Dendritic cell treated with granulocyte-macrophage colony-stimulating factor and Interleukin-4, amounts not matched to agents 40 ng/mL and 50 ng/mL, for 4 days (primary cell): ENCODE data around the gene LGR4.

ENCODE experiments used
- H3K27ac Mint-ChIP-seq: one replicate; pipeline ENCODE4 v1.8.0; 2022; ENCODE audit warnings: mild to moderate bottlenecking, mixed read lengths
- H3K27me3 Mint-ChIP-seq: one replicate; pipeline ENCODE4 v1.8.0; 2022; ENCODE audit warnings: mild to moderate bottlenecking, mixed read lengths
- H3K36me3 Mint-ChIP-seq: one replicate; pipeline ENCODE4 v1.8.0; 2022; ENCODE audit warnings: low read depth, mixed read lengths
- H3K4me1 Mint-ChIP-seq: one replicate; pipeline ENCODE4 v1.8.0; 2022; ENCODE audit warnings: low read depth, mixed read lengths
- H3K4me3 Mint-ChIP-seq: one replicate; pipeline ENCODE4 v1.8.0; 2022; ENCODE audit warnings: mild to moderate bottlenecking, moderate library complexity, mixed read lengths
- H3K9me3 Mint-ChIP-seq: one replicate; pipeline ENCODE4 v1.8.0; 2022; ENCODE audit warnings: mixed read lengths
- intact Hi-C: fragments of 100-400 bp; cut with micrococcal nuclease; formaldehyde crosslinking; loops from one replicate; pipeline ENCODE4 v1.15.0; 2022

LGR4 gene

DNA sequence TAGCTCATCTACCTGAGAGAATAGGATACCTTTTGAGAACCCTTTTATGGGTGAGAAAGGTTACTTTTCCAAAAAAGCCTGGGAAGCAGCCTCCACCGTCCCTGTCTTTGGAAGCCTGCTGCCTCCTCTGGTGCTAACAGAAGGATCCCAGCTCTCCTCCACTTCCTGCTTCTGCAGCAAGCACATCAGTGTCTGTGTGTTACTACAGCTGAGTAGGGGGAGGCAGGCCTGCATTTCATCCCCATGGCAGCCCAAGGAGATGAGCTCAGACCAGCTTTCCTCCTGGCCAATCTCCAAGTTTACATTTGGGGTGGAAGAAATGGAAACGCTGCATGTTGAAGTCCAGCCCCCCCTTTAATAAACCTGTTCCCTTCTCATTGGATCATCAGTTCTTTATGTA, 102.2 kb downstream of the LGR4 start:
- Mint-ChIP-seq H3K4me1 (no peaks in the 10 kb centered on the region), H3K36me3 (no peaks in the 10 kb centered on the region)
- intact Hi-C loops, result no loop called here

DNA sequence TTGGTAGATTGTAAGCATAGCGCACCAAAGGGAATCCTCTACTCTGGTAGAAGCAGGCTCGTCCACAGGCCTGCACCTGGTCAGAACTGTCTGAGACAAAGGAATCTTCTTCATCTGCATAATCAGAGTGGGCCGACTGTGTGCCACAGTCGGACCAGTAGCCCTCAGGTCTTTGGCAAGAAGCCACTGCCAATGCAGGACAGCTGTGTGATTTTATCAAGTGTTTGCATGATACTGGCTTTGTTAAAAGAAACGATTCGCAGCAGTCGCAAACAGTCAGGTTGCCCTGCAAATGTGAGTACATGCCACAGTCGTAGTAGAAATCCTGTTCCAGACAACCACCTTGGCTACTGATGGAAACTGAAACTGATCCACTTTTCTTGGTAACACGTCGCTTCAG, 104.7 kb downstream of the LGR4 start:
- H3K9me3 Mint-ChIP-seq, result no peaks in the 10 kb centered on the region
- intact Hi-C loops, result loop anchor here (10.0 kb wide), 1 partner anchor 737 kb away; the partner anchor contains the start of genes KIF18A and METTL15
- H3K27ac Mint-ChIP-seq, result no peak overlapping the region

More for the DNA sequence above, 102.2 kb downstream of the LGR4 start:
- Mint-ChIP-seq H3K9me3 (no peaks in the 10 kb centered on the region), H3K27me3 (no peaks in the 10 kb centered on the region), H3K27ac (no peak overlapping the region), H3K4me3 (no peak overlapping the region)

DNA sequence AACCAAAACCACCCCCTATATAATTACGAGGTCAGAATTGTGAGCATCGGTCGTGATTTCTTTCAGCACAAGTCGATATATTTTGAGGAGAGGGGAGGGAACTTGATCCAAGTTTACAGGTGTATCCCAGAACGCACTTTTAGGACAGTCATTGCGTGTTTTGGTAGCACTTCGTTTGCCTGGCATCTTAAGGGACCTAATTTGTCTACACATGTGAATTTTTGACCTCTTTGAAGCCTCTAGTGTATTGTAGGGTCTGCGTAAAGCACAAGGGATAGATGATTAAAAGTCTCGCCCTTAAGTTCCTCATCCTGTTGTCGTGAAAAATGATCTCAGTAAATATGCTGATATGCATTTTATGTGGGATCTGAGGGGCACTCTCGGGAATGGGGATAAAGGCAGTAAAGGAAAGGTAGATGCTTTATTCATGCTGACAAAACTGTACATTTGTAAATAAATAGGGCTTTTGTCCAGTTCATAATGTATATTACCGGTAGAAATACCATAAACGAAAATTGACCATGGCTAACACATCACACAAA, 108.9 kb downstream of the LGR4 start:
- intact Hi-C loops, result loop anchor here (1.0 to 10.0 kb wide), 3 partner anchors 108 to 741 kb away; partner anchors contain the start of genes KIF18A, LIN7C and METTL15

More for the DNA sequence above, 104.7 kb downstream of the LGR4 start:
- Mint-ChIP-seq H3K4me1 (peaks cover 1% of the 10 kb centered on the region), H3K4me3 (no peak overlapping the region), H3K27me3 (no peaks in the 10 kb centered on the region), H3K36me3 (no peaks in the 10 kb centered on the region)

DNA sequence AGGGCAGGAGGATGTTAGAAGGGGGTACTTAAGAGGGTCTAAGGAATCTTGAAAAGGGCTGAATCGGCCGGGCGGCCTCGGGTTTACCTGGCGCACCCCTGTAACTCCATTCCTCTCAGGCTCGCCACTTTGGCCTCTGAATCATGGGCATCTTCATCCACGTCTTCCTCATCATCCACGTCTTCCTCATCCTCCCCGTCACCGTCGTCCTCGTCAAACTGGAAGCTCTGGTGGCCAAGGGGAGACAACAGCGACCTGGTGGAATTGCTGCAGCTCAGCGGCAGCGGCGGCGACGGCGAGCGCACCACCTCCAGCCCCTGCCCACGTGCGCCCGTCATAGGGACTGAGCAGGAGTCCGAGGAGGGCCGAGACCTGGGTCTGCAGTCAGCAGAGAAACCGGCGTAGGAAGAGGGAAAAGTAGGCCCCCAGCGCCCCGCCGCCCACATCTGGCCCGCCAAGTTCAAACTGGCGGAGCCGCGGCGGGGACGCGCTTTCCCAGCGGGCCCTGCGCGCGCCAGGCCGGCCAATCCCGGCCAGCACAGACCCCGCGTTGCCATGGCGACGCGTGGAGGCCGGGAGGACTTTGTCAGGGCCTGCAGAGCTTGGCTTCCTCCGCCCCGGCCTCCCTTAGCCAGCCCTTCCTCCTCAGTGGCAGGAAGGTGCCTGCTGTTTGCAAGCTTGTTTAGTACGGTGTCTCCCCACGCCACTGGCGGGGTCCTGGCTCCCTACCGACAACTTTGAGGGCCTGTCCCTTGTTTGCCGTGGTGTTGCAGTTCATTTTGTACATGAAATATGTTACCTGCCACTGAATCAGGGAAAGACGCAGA, 109.6 kb downstream of the LGR4 start, which contains the start of gene CCDC34:
Gene CCDC34, minus strand, starts transcription at position 467 of the 827 bp plus-strand sequence. Its CDS starts 21 bp downstream, at position 446.
- H3K4me1 Mint-ChIP-seq, result peaks cover 19% of the 10 kb centered on the region
- no peaks in the 10 kb centered on the region for H3K27me3 Mint-ChIP-seq
- H3K9me3 Mint-ChIP-seq, result no peaks in the 10 kb centered on the region
- peak within 1 kb of the TSS; percentile 89 for H3K4me3 Mint-ChIP-seq
- intact Hi-C loops, result loop anchor here (1.0 to 10.0 kb wide), 3 partner anchors 108 to 742 kb away; partner anchors contain the start of genes KIF18A, LIN7C and METTL15
- H3K36me3 Mint-ChIP-seq, result no peaks in the 10 kb centered on the region
- H3K27ac Mint-ChIP-seq, result peak within 1 kb of the TSS; percentile 83

More for the DNA sequence above, 108.9 kb downstream of the LGR4 start:
- no peaks in the 10 kb centered on the region for H3K27me3 Mint-ChIP-seq
- peaks cover 14% of the 10 kb centered on the region for H3K4me1 Mint-ChIP-seq
- H3K4me3 Mint-ChIP-seq, result peak overlapping the region; percentile 89
- H3K36me3 Mint-ChIP-seq, result no peaks in the 10 kb centered on the region
- H3K9me3 Mint-ChIP-seq, result no peaks in the 10 kb centered on the region
- H3K27ac Mint-ChIP-seq, result peak overlapping the region; percentile 83

DNA sequence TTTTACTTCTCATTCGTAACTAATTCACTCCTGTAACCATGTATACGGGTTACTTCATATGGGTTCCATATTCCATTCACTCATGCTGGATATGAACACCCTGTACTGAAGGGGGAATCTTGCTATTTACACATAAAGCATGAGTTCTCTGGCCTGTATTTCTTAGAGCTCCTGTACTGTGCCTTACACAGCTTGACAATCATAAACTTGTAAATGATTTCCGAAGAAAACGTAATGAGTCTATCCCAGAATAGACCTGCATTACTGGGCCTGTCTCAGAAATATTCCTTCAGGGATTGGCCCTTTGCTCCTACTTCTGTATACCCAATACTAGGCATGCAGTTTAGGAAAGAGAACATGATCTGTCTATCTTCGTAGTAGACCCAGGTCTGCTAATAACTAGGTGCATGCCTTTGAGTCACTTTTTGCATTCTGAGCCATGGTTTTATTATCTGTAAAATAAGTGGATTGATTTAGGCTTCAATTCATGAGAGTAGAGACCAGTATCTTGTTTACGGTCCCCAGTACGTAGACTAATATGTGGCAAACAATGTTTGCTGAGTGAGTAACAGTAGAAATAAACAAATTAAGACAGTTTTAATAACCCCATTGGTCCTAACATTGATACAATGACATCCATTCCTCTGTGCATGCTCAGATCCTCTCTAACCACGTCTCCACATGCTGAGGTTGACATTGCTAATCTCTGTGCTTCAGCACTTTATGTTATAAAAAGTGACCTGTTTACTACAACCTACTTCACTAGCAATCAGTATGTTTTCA, 110.8 kb downstream of the LGR4 start:
- Mint-ChIP-seq H3K4me3 (no peak overlapping the region), H3K27me3 (no peaks in the 10 kb centered on the region), H3K4me1 (peaks cover 19% of the 10 kb centered on the region), H3K36me3 (no peaks in the 10 kb centered on the region), H3K9me3 (no peaks in the 10 kb centered on the region), H3K27ac (no peak overlapping the region)
- intact Hi-C loops, result loop anchor here (2.0 to 10.0 kb wide), 2 partner anchors 145 to 743 kb away; partner anchors contain the start of genes KIF18A, LIN7C and METTL15

DNA sequence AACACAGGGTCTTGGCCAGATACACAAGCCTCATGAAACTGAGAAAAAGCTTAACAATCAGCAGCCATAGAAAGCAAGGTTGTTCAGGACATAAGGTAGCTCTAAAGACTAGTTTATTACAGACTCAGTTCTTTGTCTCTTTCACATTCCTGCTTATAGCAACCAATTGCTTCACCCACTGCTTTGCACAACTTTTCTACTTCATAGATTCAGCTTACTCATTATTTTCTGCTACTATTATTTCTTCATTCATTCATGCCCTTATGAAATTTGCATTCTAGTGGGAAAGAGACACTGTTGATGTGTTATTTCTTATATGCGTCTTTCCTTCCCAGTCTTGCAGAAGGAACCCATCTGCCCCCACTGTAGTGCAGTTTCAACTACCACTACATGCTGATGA, 114.3 kb downstream of the LGR4 start:
- intact Hi-C loops, result no loop called here
- H3K27me3 Mint-ChIP-seq, result no peaks in the 10 kb centered on the region
- no peak overlapping the region for H3K27ac Mint-ChIP-seq
- H3K36me3 Mint-ChIP-seq, result no peaks in the 10 kb centered on the region
- H3K4me3 Mint-ChIP-seq, result no peak overlapping the region
- H3K4me1 Mint-ChIP-seq, result peaks cover 19% of the 10 kb centered on the region
- no peaks in the 10 kb centered on the region for H3K9me3 Mint-ChIP-seq

DNA sequence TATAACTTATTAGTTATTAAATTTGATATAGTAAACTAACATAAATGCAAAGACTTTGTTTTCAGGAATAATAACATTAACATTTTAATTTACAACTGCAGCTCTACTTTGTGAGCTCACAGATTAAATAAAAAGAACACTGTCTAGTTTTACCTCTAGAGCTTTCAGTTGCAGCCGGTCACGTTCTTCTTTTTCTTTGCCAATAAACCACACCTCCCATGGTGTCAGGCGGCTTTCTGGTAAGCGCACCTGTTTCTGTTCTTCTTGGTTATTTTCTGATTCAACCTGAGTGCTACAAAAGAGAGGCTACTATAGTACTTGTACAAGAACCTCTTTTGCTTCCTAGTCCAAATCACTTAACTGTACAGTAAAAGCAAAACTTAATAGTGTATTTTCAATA, 115.3 kb downstream of the LGR4 start:
- intact Hi-C loops, result no loop called here
- Mint-ChIP-seq H3K27me3 (no peaks in the 10 kb centered on the region), H3K27ac (no peak overlapping the region), H3K36me3 (no peaks in the 10 kb centered on the region), H3K4me1 (peaks cover 11% of the 10 kb centered on the region), H3K9me3 (no peaks in the 10 kb centered on the region), H3K4me3 (no peak overlapping the region)

DNA sequence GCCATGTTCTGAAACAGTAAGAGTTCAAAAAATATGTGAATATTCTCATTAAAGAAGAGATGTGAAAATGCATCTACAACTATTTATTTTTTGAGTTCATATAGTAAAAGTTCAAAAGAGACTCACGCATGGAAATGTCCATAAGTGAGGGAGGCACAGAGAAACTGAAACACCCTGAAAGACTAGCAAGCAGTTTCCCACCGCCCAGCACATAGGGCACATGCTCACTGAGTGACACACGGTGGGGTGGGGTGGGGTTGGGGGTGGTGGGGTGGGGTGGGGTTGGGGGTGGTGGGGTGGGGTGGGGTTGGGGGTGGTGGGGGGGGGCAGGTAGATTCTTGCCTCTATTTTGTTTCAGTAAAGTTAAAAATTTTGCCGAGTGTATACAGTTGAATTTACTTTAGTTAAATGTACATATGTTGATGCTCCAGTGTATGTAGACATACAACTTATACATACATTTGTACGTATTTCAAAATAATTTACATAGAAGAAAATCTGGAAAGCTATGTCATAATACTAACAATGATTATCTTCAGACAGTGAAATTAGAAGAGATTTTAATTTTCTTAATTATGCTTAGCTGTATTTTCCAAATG, 115.9 kb downstream of the LGR4 start:
- H3K27me3 Mint-ChIP-seq, result no peaks in the 10 kb centered on the region
- intact Hi-C loops, result no loop called here
- H3K9me3 Mint-ChIP-seq, result no peaks in the 10 kb centered on the region
- H3K36me3 Mint-ChIP-seq, result no peaks in the 10 kb centered on the region
- H3K27ac Mint-ChIP-seq, result no peak overlapping the region
- H3K4me1 Mint-ChIP-seq, result peaks cover 10% of the 10 kb centered on the region
- H3K4me3 Mint-ChIP-seq, result no peak overlapping the region

DNA sequence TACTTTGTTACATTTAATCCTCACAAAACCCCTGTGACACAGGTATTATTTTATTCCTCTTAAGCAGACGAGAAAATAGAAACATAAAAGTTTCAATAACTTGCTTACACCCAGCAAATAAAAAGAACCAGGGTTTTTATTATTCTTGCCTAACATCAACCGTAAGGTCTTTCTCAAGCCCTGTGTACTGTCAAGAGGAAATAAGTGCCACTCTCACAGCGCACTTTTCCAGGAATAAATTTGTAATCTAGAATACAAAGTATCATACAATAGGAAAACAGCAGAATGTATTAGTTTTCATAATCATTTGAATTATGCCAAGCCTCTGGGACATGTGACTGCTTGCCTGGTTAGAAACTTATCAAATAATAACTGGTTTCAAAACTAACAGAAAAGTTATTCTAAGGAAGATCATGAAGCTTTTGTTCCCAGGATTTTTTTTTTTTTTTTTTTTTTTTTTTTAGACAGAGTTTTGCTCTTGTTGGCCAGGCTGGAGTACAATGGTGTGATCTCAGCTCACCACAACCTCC, 117.0 kb downstream of the LGR4 start:
- no peak overlapping the region for H3K4me3 Mint-ChIP-seq
- peaks cover 10% of the 10 kb centered on the region for H3K4me1 Mint-ChIP-seq
- no peaks in the 10 kb centered on the region for H3K36me3 Mint-ChIP-seq
- intact Hi-C loops, result no loop called here
- H3K27me3 Mint-ChIP-seq, result no peaks in the 10 kb centered on the region
- no peaks in the 10 kb centered on the region for H3K9me3 Mint-ChIP-seq
- no peak overlapping the region for H3K27ac Mint-ChIP-seq

DNA sequence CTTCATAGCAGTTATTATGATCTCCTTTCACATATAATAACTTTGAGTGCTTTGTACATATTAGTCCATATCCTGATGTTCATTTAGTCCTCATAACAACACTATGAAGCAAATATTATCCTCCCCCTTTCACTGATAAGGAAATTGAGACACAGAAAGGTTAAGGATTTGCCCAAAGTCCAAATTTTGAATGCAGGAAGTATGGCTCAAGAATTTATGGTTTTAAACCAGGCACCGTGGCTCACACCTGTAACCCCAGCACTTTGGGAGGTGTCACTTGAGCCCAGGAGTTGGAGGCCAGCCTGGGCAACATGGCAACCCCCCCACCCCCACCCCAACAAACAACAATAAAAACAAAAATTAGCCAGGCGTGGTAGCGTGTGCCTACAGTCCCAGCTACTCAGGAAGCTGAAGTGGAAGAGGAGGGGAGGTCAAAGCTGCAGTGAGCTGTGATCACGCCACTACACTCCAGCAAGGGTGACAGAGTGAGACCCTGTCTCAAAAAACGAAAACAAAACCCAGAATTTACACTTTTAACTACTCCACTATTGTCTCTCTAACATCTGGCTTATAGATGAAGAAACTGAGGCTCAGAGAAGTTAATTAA, 118.1 kb downstream of the LGR4 start:
- Mint-ChIP-seq H3K9me3 (no peaks in the 10 kb centered on the region), H3K36me3 (no peaks in the 10 kb centered on the region), H3K4me1 (peaks cover 10% of the 10 kb centered on the region), H3K27me3 (no peaks in the 10 kb centered on the region), H3K4me3 (no peak overlapping the region), H3K27ac (no peak overlapping the region)
- intact Hi-C loops, result no loop called here

DNA sequence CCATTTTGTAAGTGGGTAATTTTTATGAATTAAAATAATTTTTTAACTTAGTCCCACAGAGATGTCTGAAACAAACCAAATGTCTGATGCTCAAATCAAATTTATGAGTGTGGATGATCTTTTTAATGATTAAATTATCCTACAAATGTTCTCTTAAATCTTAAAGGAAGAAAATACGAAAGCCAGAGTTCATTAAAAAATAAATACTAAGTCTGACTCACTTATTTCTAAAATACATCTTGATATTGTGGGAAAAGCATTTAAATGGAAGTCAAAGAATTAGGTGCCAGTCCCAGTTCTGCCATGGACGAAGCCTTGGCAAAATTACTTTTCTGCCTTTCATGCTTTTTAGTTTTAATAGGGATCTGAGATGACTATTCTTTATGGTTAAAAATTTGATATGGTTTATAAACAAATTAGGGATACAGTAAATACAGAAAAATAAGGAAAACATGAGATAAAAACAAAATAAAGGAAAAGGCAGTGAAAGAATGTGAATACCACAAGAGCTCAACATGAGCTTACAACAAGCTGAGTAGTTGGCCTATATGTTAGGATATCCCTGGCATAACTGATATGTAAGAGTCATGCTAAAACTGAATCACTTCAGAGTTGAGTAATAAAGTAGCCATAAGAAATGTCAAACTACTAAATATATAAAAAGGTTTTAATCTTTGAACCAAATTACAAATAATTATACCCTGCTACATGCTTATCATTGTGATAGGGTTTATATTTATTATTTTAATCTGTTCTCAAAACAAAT, 118.8 kb downstream of the LGR4 start:
- Mint-ChIP-seq H3K4me1 (peaks cover 6% of the 10 kb centered on the region), H3K4me3 (no peak overlapping the region), H3K27ac (no peak overlapping the region), H3K9me3 (no peaks in the 10 kb centered on the region), H3K27me3 (no peaks in the 10 kb centered on the region), H3K36me3 (no peaks in the 10 kb centered on the region)
- intact Hi-C loops, result no loop called here

DNA sequence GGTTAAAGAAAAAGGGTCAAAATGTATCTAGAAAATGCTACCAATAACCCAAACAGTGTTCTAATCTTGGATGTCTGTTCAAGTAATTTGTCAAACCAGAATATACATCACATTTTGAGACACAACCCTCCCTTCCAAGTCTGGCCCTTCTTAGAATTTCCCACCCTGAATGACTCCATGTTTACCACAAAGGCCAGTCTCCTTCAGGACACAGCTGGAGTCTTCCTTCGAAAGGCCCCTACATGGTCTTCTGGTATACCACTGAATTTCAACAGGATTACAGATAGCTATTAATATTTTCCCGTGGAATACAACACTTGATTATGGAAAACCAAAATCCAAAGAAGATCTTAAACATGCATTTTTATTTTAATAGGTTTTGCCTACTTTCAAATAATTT, 119.8 kb downstream of the LGR4 start:
- Mint-ChIP-seq H3K36me3 (no peaks in the 10 kb centered on the region), H3K4me3 (no peak overlapping the region), H3K9me3 (no peaks in the 10 kb centered on the region), H3K27me3 (no peaks in the 10 kb centered on the region), H3K27ac (no peak overlapping the region), H3K4me1 (no peaks in the 10 kb centered on the region)
- intact Hi-C loops, result no loop called here
